GM18870 (cell line): Measurements from ENCODE around the gene FOXD4L4.
"Not testable (repeated sequence)": the region's sequence is repeated elsewhere in the genome, so short reads cannot be mapped to it uniquely, and the experiment has no call there.

ENCODE experiments used
- ATAC-seq: cut with Tn5 transposase; IDR thresholded peaks from one replicate; pipeline ENCODE4 v1.9.1; 2021; ENCODE audit warnings: moderate library complexity; ENCODE audit not compliant: unreplicated experiment

FOXD4L4 gene

GRCh38 chr9:65737096-65737564 lies at the start of gene FOXD4L4:
Gene FOXD4L4, plus strand, starts transcription at chr9:65737146. Its CDS starts 0 bp downstream, at chr9:65737146.
- ATAC-seq, result not testable (repeated sequence)

- ATAC-seq, result not testable (repeated sequence)
Observed at GRCh38 chr9:65703550-65703949, 33.4 kb upstream of the FOXD4L4 start.

- ATAC-seq, result not testable (repeated sequence)
Observed at GRCh38 chr9:65714445-65714844, 22.5 kb upstream of the FOXD4L4 start.

GRCh38 chr9:65738133-65738532 lies 1.2 kb downstream of the FOXD4L4 start:
- ATAC-seq, result not testable (repeated sequence)
